Neuronal stem cell (in vitro differentiated cells): Measurements from ENCODE around the gene ALDH1A1.
"Not testable (repeated sequence)": the region's sequence is repeated elsewhere in the genome, so short reads cannot be mapped to it uniquely, and the experiment has no call there.

Experiments used
- DNase-seq: peaks from one replicate; pipeline ENCODE4 v3.0.0-alpha.2; 2013; ENCODE audit warnings: low spot score
- H2AFZ ChIP-seq: one replicate; pipeline ENCODE4 v1.6.1; 2013; ENCODE audit warnings: mild to moderate bottlenecking, low read length, inconsistent platforms
- H2AK5ac ChIP-seq: 2 replicates; pipeline ENCODE4 v1.6.1; 2013; ENCODE audit warnings: low read depth, mild to moderate bottlenecking, inconsistent platforms, low read length, moderate library complexity, mixed read lengths
- H2BK120ac ChIP-seq: 2 replicates; pipeline ENCODE4 v1.6.1; 2013; ENCODE audit warnings: low read depth, mild to moderate bottlenecking, inconsistent platforms, low read length, moderate library complexity, mixed read lengths
- H2BK12ac ChIP-seq: one replicate; pipeline ENCODE4 v1.6.1; 2013; ENCODE audit warnings: low read length, inconsistent platforms
- H2BK15ac ChIP-seq: 2 replicates; pipeline ENCODE4 v1.6.1; 2013; ENCODE audit warnings: mild to moderate bottlenecking, low read length, inconsistent platforms, mixed read lengths
- H2BK5ac ChIP-seq: one replicate; pipeline ENCODE4 v1.6.1; 2013; ENCODE audit warnings: inconsistent platforms, mild to moderate bottlenecking, low read length, moderate library complexity
- H3K14ac ChIP-seq: one replicate; pipeline ENCODE4 v1.6.1; 2013; ENCODE audit warnings: low read length, inconsistent platforms
- H3K18ac ChIP-seq: 2 replicates; pipeline ENCODE4 v1.6.1; 2013; ENCODE audit warnings: low read length, inconsistent platforms
- H3K23ac ChIP-seq: 2 replicates; pipeline ENCODE4 v1.6.1; 2013; ENCODE audit warnings: low read depth, mild to moderate bottlenecking, mixed read lengths, low read length, inconsistent platforms; ENCODE audit not compliant: poor library complexity
- H3K27ac ChIP-seq: replicated peaks from 3 replicates; pipeline ENCODE4 v1.5.1; 2013; ENCODE audit warnings: low read length, inconsistent platforms
- H3K27me3 ChIP-seq, 3 experiments: 2 replicates each; pipeline ENCODE4 v1.6.1; 2013; ENCODE audit warnings: low read length in 3 of 3, mild to moderate bottlenecking in 2 of 3, inconsistent platforms in 1 of 3, low read depth in 1 of 3, mixed read lengths in 1 of 3, moderate library complexity in 1 of 3; ENCODE audit not compliant: control insufficient read depth in 3 of 3, insufficient read depth in 3 of 3
- H3K36me3 ChIP-seq, 2 donors: replicated peaks in 1 of 2; 2 replicates each; pipeline ENCODE4 v1.6.1; 2013; ENCODE audit warnings: low read length in 2 of 2; ENCODE audit not compliant: control insufficient read depth in 2 of 2, insufficient read depth in 2 of 2
- H3K4ac ChIP-seq: 2 replicates; pipeline ENCODE4 v1.6.1; 2013; ENCODE audit warnings: inconsistent platforms, mild to moderate bottlenecking, low read length, moderate library complexity
- H3K4me1 ChIP-seq, 2 donors: 1 replicate in 1 of 2; 2 replicates in 1 of 2; pipeline ENCODE4 v1.6.1; 2013; ENCODE audit warnings: low read length in 2 of 2, low read depth in 1 of 2; ENCODE audit not compliant: control insufficient read depth in 2 of 2, insufficient read depth in 1 of 2
- H3K4me2 ChIP-seq: one replicate; pipeline ENCODE4 v1.6.1; 2013; ENCODE audit warnings: mild to moderate bottlenecking, low read length, inconsistent platforms; ENCODE audit not compliant: insufficient read depth, poor library complexity, severe bottlenecking
- H3K4me3 ChIP-seq, 2 donors: 2 replicates each; pipeline ENCODE4 v1.5.1; 2013; ENCODE audit warnings: low read length in 2 of 2, mild to moderate bottlenecking in 2 of 2, inconsistent platforms in 1 of 2, moderate library complexity in 1 of 2
- H3K79me1 ChIP-seq: one replicate; pipeline ENCODE4 v1.6.1; 2013; ENCODE audit warnings: low read depth, mild to moderate bottlenecking, inconsistent platforms, low read length, moderate library complexity
- H3K9ac ChIP-seq: one replicate; pipeline ENCODE4 v1.6.1; 2013; ENCODE audit warnings: mild to moderate bottlenecking, low read depth, low read length, inconsistent platforms; ENCODE audit not compliant: poor library complexity
- H3K9me3 ChIP-seq, 2 donors: replicated peaks in 1 of 2; 2 replicates each; pipeline versions ENCODE3 to v1.6.1; 2013; ENCODE audit warnings: low read length in 2 of 2, mild to moderate bottlenecking in 2 of 2, inconsistent platforms in 1 of 2, low read depth in 1 of 2, mixed read lengths in 1 of 2, moderate library complexity in 1 of 2; ENCODE audit not compliant: control insufficient read depth in 2 of 2, insufficient read depth in 1 of 2
- H4K8ac ChIP-seq: one replicate; pipeline ENCODE4 v1.6.1; 2013; ENCODE audit warnings: low read depth, mild to moderate bottlenecking, inconsistent platforms, low read length, moderate library complexity
- H4K91ac ChIP-seq: one replicate; pipeline ENCODE4 v1.6.1; 2013; ENCODE audit warnings: low read length, low read depth, mild to moderate bottlenecking, inconsistent platforms; ENCODE audit not compliant: poor library complexity
- WGBS, 2 donors: extraction: QIAGEN DNeasy Blood & Tissue Kit; methylation state at CpG; one replicate each; pipeline ENCODE4 v1.1.7; 2013; ENCODE audit warnings: missing lambda C conversion rate in 2 of 2, mixed read lengths in 1 of 2; ENCODE audit not compliant: insufficient read length in 2 of 2, insufficient replicate concordance in 1 of 2; ENCODE audit errors: extremely low coverage in 2 of 2; 5-methylcytosine and 5-hydroxymethylcytosine counted together

The ALDH1A1 gene

GRCh38 chr9:72943844-72944462 lies 8.9 kb downstream of the ALDH1A1 start:
- H2BK15ac ChIP-seq: no peak overlapping the region
- H2BK120ac ChIP-seq: no peak overlapping the region
- no peak overlapping the region for H2AK5ac ChIP-seq
- H3K23ac ChIP-seq: no peak overlapping the region
- H3K79me1 ChIP-seq: no peaks in the 10 kb centered on the region
- H3K4me3 ChIP-seq: no peak overlapping the region
- H3K4me2 ChIP-seq: no peak overlapping the region
- no peaks in the 10 kb centered on the region for H3K9me3 ChIP-seq
- H3K18ac ChIP-seq: no peak overlapping the region
- no peak overlapping the region for H2BK12ac ChIP-seq
- H3K9ac ChIP-seq: no peak overlapping the region
- no peak overlapping the region for H3K4ac ChIP-seq
- WGBS, 2 donors: no CpG with 5 or more reads among the region's 2 CpGs
- H3K36me3 ChIP-seq: no peaks in the 10 kb centered on the region
- H3K27ac ChIP-seq: no peak overlapping the region
- H3K14ac ChIP-seq: no peak overlapping the region
- no peak overlapping the region for H4K91ac ChIP-seq
- DNase-seq: no peak
- H3K4me1 ChIP-seq: no peaks in the 10 kb centered on the region
- peaks cover 0 to 7% (median 0%) of the 10 kb centered on the region in 3 experiments for H3K27me3 ChIP-seq
- no peak overlapping the region for H4K8ac ChIP-seq
- H2AFZ ChIP-seq: no peak overlapping the region
- no peak overlapping the region for H2BK5ac ChIP-seq

- H3K4ac ChIP-seq: no peak overlapping the region
- H3K27ac ChIP-seq: no peak overlapping the region
- no peak overlapping the region for H2BK120ac ChIP-seq
- no peak overlapping the region for H3K4me3 ChIP-seq
- no peaks in the 10 kb centered on the region for H3K4me1 ChIP-seq
- peaks cover 0 to 7% (median 0%) of the 10 kb centered on the region in 3 experiments for H3K27me3 ChIP-seq
- no peak overlapping the region for H3K14ac ChIP-seq
- H3K9me3 ChIP-seq: no peaks in the 10 kb centered on the region
- H3K18ac ChIP-seq: no peak overlapping the region
- H4K91ac ChIP-seq: no peak overlapping the region
- H2BK12ac ChIP-seq: no peak overlapping the region
- no peak for DNase-seq
- H3K9ac ChIP-seq: no peak overlapping the region
- no peak overlapping the region for H2AK5ac ChIP-seq
- no CpG with 5 or more reads among the region's 2 CpGs for WGBS, 2 donors
- H3K23ac ChIP-seq: no peak overlapping the region
- H3K36me3 ChIP-seq: no peaks in the 10 kb centered on the region
- no peak overlapping the region for H4K8ac ChIP-seq
- H3K79me1 ChIP-seq: no peaks in the 10 kb centered on the region
- H2BK5ac ChIP-seq: no peak overlapping the region
- H3K4me2 ChIP-seq: no peak overlapping the region
- H2AFZ ChIP-seq: no peak overlapping the region
- no peak overlapping the region for H2BK15ac ChIP-seq
Measured at GRCh38 chr9:72942451-72942850, 10.4 kb downstream of the ALDH1A1 start.

GRCh38 chr9:72939581-72939980 lies 13.3 kb downstream of the ALDH1A1 start:
- not testable (repeated sequence) for H2AK5ac ChIP-seq, H3K27ac ChIP-seq, H2BK5ac ChIP-seq, H3K4me1 ChIP-seq, H3K4ac ChIP-seq, H3K4me2 ChIP-seq, H4K8ac ChIP-seq, H3K9me3 ChIP-seq, H3K18ac ChIP-seq, H2AFZ ChIP-seq, H4K91ac ChIP-seq, H3K79me1 ChIP-seq, DNase-seq, H3K14ac ChIP-seq, H3K36me3 ChIP-seq, H2BK12ac ChIP-seq, H2BK120ac ChIP-seq, H3K4me3 ChIP-seq, H3K9ac ChIP-seq, H3K23ac ChIP-seq, H2BK15ac ChIP-seq
- WGBS, 2 donors: no CpG with 5 or more reads among the region's 6 CpGs
- H3K27me3 ChIP-seq: peaks cover 0 to 11% (median 0%) of the 10 kb centered on the region in 3 experiments

- Histone ChIP-seq H3K79me1 (no peaks in the 10 kb centered on the region), H3K23ac (no peak overlapping the region), H2AK5ac (no peak overlapping the region), H3K4ac (no peak overlapping the region), H2BK15ac (no peak overlapping the region), H3K4me3 (no peak overlapping the region), H2BK120ac (no peak overlapping the region), H3K4me2 (no peak overlapping the region), H2BK5ac (no peak overlapping the region), H3K4me1 (no peaks in the 10 kb centered on the region), H3K18ac (no peak overlapping the region), H2AFZ (no peak overlapping the region), H3K14ac (no peak overlapping the region), H4K8ac (no peak overlapping the region), H3K27me3 (peaks cover 0 to 11% (median 0%) of the 10 kb centered on the region in 3 experiments), H3K36me3 (no peaks in the 10 kb centered on the region), H3K27ac (no peak overlapping the region), H3K9ac (no peak overlapping the region), H2BK12ac (no peak overlapping the region), H3K9me3 (no peaks in the 10 kb centered on the region), H4K91ac (no peak overlapping the region)
- no CpG with 5 or more reads among the region's 4 CpGs for WGBS, 2 donors
- no peak for DNase-seq
Measured at GRCh38 chr9:72937545-72937944, 15.3 kb downstream of the ALDH1A1 start.
